HG02970 (cell line): Measurements from ENCODE around the gene SETD7.

ENCODE experiments used
- ATAC-seq: cut with Tn5 transposase; IDR thresholded peaks from one replicate; pipeline ENCODE4 v1.9.1; 2021; ENCODE audit warnings: mild to moderate bottlenecking, moderate library complexity, moderate number of reproducible peaks; ENCODE audit not compliant: unreplicated experiment, low FRiP score

The SETD7 gene

GRCh38 chr4:139521754-139522401 is 34.1 kb downstream of the SETD7 start:
- ATAC-seq: no peak

DNA sequence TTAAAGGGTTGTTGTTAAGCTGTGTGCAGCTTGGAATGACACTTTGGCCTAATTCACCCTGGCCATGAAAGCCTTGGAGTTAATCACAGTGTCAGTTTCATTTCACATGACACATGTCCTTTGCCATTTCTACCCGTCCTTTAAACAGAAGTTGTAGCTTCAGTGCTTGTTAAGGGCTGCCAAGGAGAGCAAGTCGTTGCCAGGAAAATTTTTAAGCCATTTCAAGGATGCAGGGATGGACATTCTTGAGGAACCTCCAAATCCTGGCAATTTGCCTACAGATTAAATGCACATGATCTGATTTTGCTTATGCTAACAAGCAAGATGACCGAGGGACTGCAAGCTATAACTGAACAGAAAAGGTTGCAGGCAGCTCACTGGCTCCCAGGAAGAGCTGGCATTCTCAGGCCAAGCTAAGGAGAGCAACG is 40.5 kb downstream of the SETD7 start:
- no peak for ATAC-seq

DNA sequence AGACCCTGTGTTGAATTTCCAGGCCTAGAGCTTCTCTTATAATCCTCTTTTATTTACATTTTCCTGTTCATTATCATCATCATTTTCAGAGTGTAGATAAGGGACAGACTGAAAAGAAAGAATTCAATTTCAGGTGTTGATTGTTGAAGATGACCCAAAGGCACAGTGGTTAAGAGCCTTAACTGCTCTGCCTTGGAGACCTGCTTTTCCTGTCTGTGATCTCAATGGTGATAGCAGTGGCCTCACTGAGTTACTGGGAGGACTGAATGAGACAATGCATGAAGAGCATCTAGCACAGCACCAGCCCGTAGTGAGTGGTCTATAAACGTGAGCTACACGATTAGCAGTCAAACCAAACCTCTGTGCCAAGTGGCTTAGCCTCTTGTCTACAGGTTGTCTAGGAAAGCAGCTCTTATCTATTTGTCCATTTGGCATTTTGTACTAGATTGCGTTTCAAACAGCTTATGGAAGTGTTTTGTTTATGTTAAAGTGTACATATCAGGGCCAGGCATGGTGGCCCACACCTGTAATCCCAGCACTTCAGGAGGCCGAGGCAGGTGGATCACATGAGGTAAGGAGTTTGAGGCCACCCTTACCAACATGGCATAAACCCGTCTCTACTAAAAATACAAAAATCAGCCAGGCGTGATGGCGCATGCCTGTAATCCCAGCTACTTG is 41.5 kb downstream of the SETD7 start:
- ATAC-seq: no peak

GRCh38 chr4:139511320-139511719 is 44.7 kb downstream of the SETD7 start:
- no peak for ATAC-seq

DNA sequence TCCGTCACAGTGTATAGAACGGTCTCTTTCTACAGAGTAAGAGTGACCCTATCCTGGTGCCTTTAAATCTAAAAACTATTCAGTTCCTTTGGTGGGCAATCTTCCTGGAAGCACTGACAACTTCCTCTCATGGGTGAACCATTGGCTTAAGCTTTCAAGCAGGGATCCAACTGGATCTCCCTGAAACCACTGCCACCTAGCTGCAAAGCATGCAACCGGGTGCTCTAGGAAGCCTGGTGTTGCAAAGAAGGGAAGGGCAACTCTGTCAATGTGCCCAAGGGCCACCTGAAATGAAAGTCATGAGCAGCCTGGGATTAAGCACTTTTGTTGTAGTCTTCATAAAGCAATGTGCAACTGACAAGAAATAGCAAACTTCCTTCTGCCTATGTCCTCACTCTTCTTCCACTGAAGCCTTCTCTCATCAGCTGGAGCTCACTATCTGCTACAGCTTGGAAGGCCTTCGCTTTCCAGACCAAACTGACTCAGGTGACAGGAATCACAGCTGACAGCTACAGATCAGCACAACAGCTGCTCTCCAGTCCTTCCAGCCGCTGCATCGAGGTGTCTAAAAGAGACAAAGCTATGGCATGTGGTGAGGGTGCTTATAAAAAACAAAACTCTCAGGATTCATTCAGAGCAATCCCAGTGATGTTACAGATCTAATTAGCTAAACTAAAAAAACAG is 46.1 kb downstream of the SETD7 start:
- no peak for ATAC-seq

GRCh38 chr4:139508581-139509237 is 47.3 kb downstream of the SETD7 start:
- no peak for ATAC-seq

DNA sequence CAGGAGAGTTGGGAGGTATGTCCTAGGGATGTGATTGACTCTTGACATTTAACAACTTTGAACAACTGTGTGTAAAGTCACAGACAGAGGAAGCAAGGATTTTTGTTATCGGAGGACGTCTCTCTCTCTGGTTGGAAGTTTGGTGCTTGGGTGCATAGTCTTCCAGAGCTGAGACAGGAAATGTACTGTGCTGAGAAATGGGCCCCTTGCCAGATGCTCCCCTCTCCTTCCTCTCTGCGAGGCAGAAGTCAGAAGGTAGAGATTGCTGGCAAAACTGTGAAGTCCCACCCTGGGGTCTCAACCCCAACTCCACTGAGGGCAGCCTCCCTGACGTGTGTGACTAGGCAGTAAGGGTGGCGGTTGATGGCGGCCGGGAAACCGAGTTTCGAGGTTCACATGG is 49.2 kb downstream of the SETD7 start:
- no peak for ATAC-seq

DNA sequence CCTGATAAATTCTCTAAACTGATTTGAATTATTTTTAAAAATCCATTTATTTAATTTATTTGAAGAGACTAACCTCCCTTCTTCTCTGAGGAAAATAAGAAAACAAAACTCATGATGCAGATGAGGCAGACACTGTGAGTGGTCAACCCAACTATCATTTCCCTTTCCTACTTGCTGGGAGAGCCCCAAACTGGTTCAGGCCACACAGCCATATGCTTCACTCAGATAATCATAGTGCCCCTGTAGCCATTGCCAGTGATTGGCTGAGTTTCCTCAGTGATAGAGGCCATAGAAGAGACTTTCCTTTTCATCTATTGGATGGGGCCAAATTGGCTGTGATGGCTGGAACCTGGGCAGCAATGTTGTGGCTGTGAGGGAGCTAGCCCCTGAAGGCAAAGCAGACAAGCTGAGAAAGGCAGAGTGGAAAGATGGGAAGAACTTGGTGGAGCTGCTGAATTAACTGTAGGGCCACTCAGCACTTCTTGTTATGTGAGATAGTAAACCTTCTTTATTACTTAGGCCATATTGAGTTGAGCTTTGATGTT is 52.3 kb downstream of the SETD7 start:
- ATAC-seq: no peak

DNA sequence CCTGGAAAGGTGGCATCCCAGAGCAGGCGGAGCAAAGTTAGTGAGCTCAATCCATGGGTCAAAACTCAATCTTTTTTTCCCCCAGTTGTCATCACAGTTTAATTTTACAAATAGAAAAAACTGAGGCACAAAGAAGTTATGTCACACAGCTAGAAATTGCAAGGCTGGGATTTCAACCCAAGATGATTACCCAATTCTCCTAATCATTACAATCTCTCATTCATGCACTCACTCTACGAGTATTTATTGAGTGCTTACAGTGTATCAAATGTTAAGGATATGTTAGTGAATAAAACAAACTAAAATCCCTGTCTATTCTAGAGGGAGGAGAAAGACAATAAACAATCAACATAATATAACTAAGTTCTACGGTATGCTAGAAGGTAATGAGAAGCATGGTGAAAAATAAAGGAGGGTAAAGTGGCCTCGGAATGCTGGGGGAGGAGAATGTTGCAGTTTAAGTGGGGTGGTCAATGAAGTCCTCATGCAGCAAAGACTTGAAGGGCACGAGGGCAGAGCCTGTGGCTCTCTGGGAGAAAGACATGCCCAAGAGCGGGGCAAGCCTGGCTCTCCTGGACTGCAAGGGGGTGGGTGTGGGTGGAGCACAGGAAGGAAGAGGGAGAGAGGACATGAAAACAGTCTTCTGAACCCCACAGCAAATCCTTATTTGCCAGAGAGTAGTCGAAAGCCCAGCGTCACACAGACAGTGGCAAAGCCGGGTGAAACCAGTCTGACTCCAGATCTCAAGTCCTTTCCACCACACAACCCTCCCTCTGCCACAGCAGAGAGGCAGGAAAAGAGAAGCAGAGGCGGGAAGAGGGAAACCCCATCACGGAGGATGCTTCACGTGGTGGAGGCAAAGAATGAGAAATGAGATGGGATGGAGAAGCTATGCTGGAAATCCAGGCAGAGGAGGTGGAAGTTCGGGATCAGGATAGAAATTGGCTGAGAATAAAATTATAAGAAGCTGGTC is 53.8 kb downstream of the SETD7 start:
- ATAC-seq: no peak

- no peak for ATAC-seq
These were observed 54.5 kb downstream of the SETD7 start for GRCh38 chr4:139501527-139501926.

GRCh38 chr4:139501117-139501516 is 54.9 kb downstream of the SETD7 start:
- ATAC-seq: no peak

- no peak for ATAC-seq
These were observed 56.8 kb downstream of the SETD7 start for GRCh38 chr4:139499186-139499585.

GRCh38 chr4:139493176-139493575 is 62.8 kb downstream of the SETD7 start:
- ATAC-seq: no peak

DNA sequence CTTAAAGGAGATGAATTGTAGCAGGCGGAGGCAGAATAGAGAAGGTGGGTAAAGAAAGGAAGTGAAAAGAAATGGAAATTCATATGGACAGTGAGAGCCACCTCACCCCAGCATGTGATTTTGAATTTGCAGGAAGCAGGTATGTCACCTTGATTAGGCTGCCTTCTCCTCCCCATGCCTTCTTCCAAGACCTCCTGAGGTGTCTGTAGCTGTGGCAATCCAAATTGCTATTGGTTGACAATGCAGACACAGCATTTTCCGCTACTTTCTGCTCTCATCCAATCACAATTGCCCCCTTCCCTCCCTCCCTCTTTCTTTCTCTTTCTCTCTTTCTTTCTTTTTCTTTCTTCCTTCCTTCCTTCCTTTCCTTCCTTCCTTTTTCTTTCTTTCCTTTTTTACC is 63.6 kb downstream of the SETD7 start:
- no peak for ATAC-seq

DNA sequence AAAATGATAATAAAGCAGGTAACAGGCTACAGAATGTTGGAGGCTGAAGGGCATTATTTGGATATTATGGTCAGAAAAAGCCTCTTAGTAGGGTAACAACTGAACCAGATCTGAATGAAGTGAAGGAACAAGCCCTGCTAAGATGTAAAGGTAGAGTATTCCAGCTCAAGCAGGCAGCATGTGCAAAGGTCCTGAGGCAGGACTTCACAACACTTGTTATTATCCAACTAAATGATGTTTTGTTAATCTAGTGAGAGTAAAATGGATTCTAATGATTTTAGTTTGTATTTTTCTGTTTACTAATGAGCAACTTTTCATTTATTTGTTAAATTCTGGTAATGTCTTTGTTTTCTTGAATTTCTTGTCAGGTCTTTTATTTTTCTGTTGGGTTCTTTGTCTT is 66.4 kb downstream of the SETD7 start:
- ATAC-seq: no peak

- ATAC-seq: no peak
These were observed 67.6 kb downstream of the SETD7 start for GRCh38 chr4:139488442-139488841.

- no peak for ATAC-seq
These were observed 71.2 kb downstream of the SETD7 start for GRCh38 chr4:139484783-139485311.

- no peak for ATAC-seq
These were observed 73.0 kb downstream of the SETD7 start for GRCh38 chr4:139483000-139483399.

DNA sequence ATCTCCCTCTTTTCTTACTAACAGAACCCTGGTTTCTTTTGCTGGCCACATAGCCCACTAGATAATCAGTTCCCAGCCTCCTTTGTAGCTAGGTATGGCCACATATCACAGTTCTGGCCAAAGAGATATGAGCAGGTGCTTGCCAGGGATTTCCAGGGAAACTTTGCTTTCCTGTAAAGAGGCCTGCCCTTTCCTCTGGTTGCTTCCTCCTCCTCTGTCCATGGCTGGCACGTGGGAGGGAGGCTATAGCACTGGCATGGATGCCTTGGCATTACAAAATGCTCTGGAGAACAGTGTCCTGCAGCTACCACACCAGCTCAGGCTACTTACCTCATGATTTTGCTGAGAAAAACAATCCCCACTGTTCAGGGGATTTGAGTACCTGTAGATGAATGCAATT is 74.6 kb downstream of the SETD7 start:
- ATAC-seq: no peak

GRCh38 chr4:139476363-139476762 is 79.7 kb downstream of the SETD7 start:
- ATAC-seq: no peak
